BE2C (cell line): ENCODE data around the gene ROCK2.

Source experiments
- DNase-seq: peaks from one replicate; pipeline ENCODE4 v3.0.0-alpha.2; 2020
- H3K27me3 ChIP-seq: fragments of 250-450 bp; sonication (Bioruptor Pico); 2 replicates; pipeline ENCODE4 v1.5.1; 2020; ENCODE audit warnings: mild to moderate bottlenecking
- H3K36me3 ChIP-seq: fragments of 250-450 bp; sonication (Bioruptor Pico); 2 replicates; pipeline ENCODE4 v1.5.1; 2020; ENCODE audit warnings: mild to moderate bottlenecking
- H3K4me1 ChIP-seq: fragments of 250-450 bp; sonication (Bioruptor Pico); 2 replicates; pipeline ENCODE4 v1.5.1; 2020
- H3K4me3 ChIP-seq: 2 replicates; pipeline ENCODE4 v1.5.1; 2011; ENCODE audit warnings: low read depth, low read length
- H3K9me3 ChIP-seq: fragments of 250-450 bp; sonication (Bioruptor Pico); 2 replicates; pipeline ENCODE4 v1.5.1; 2020
- CTCF ChIP-seq: IDR thresholded peaks from 2 replicates; pipeline ENCODE4 v1.5.1; 2012; ENCODE audit warnings: mild to moderate bottlenecking, low read depth, low read length

Gene ROCK2

GRCh38 chr2:11286749-11287148 lies 57.7 kb downstream of the ROCK2 start:
- Histone ChIP-seq H3K4me3 (no peak overlapping the region), H3K36me3 (peaks cover 8% of the 10 kb centered on the region), H3K27me3 (no peaks in the 10 kb centered on the region), H3K4me1 (no peaks in the 10 kb centered on the region), H3K9me3 (no peaks in the 10 kb centered on the region)
- DNase-seq, result no peak
- TF ChIP-seq CTCF, result no peak

GRCh38 chr2:11286323-11286722 lies 58.1 kb downstream of the ROCK2 start:
- Histone ChIP-seq H3K9me3 (no peaks in the 10 kb centered on the region), H3K27me3 (no peaks in the 10 kb centered on the region), H3K36me3 (peaks cover 8% of the 10 kb centered on the region), H3K4me3 (no peak overlapping the region), H3K4me1 (no peaks in the 10 kb centered on the region)
- no peak for DNase-seq
- TF ChIP-seq CTCF, result no peak

GRCh38 chr2:11285499-11285898 lies 58.9 kb downstream of the ROCK2 start:
- Histone ChIP-seq H3K36me3 (peaks cover 8% of the 10 kb centered on the region), H3K4me3 (no peak overlapping the region), H3K27me3 (no peaks in the 10 kb centered on the region), H3K4me1 (no peaks in the 10 kb centered on the region), H3K9me3 (no peaks in the 10 kb centered on the region)
- no peak for DNase-seq
- TF ChIP-seq CTCF, result no peak

GRCh38 chr2:11281186-11281585 lies 63.2 kb downstream of the ROCK2 start:
- Histone ChIP-seq H3K36me3 (peaks cover 8% of the 10 kb centered on the region), H3K4me3 (no peak overlapping the region), H3K27me3 (no peaks in the 10 kb centered on the region), H3K9me3 (no peaks in the 10 kb centered on the region), H3K4me1 (no peaks in the 10 kb centered on the region)
- no peak for TF ChIP-seq CTCF
- no peak for DNase-seq

- no peak for TF ChIP-seq CTCF
- no peak for DNase-seq
- no peaks in the 10 kb centered on the region for H3K4me1 ChIP-seq
- H3K9me3 ChIP-seq, result no peaks in the 10 kb centered on the region
- peaks cover 8% of the 10 kb centered on the region for H3K36me3 ChIP-seq
- H3K27me3 ChIP-seq, result no peaks in the 10 kb centered on the region
- no peak overlapping the region for H3K4me3 ChIP-seq
These were observed 63.7 kb downstream of the ROCK2 start for GRCh38 chr2:11280713-11281112.

GRCh38 chr2:11279398-11279797 lies 65.0 kb downstream of the ROCK2 start:
- no peaks in the 10 kb centered on the region for H3K4me1 ChIP-seq
- no peak for TF ChIP-seq CTCF
- no peaks in the 10 kb centered on the region for H3K27me3 ChIP-seq
- peaks cover 3% of the 10 kb centered on the region; the same call in 1 of the 2 replicates for H3K36me3 ChIP-seq
- DNase-seq, result no peak
- H3K4me3 ChIP-seq, result no peak overlapping the region
- H3K9me3 ChIP-seq, result no peaks in the 10 kb centered on the region
